ENCODE data around the gene PLXNB3.

PLXNB3 gene

DNA sequence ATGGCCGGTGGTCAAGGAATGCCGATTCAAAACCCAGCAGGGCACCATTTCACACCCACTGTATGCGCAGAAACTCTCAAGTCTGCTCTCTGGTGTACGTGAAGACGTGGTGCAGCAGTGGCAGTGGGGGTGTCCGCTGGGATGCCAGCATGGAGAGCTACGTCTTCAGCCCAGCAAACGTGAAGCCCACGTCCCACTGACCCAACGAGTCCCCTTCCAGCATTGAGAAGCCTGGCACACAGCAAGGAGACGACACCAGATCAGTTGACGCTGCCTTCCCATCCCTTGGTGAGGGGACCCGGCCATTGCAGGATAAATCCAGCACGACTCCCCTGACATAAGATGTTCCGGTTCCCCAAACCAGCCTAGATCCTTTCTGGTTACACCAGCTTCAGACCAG, 2.2 kb upstream of the PLXNB3 start:
- DNase-seq (ENCODE audit: low spot score), result no peak

DNA sequence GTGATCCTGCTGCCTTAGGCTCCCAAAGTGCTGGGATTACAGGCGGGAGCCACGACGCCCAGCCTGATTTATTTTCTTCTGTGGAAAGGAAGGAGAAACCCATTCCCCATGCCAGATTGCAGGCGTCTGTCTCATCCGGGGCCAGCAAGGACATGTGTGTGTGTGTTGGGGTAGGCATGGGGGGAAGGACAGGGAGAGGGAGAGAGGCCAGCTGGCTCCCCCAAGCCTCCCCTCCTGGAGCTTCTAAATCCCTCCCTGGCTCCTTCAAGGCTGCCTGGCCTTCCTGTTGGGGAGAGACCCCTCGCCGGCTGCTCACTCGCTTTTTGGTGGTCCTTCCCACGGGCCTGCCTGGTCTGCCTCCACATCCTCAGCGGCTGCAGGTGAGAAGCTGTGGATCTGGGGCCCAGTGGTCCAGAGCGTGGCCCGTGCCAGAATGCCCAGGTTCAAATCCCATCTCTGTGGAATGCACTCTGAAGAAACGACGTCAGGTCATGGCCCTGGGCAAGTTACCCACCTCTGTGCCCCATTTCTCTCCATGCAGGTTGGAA, 1.3 kb upstream of the PLXNB3 start:
- DNase-seq (ENCODE audit: low spot score), result no peak

DNA sequence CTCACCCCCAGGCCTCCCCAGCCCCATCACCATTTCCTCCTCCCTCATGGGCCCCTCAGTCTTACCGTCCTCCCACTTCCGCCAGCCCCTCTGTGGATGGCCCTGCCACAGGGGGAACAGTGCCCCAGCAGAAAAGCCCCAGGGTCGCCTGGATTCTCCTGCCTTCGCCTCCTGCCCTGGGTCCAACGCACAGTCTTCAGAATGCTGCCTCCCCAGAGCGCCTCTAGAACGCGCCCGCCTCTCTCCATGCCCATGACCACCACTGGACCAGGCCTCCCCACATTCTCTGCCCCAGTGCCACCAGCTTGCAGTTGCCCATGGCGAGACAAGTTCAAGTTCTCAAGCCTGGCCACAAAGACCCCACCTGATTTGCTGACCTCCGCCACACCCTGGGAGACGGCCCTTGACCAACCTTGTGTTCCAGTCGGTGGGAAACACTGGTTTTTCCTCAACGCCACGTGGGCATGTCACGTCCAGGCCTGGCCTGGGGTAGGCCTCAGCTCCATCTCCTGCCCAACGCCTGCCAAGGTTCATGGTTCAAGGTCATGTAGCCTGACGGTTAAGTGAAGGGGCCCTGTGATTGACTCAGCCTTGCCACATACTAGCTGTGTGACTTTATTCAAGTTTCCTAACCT, 634 bp upstream of the PLXNB3 start:
- no peak for DNase-seq (ENCODE audit: low spot score)

DNA sequence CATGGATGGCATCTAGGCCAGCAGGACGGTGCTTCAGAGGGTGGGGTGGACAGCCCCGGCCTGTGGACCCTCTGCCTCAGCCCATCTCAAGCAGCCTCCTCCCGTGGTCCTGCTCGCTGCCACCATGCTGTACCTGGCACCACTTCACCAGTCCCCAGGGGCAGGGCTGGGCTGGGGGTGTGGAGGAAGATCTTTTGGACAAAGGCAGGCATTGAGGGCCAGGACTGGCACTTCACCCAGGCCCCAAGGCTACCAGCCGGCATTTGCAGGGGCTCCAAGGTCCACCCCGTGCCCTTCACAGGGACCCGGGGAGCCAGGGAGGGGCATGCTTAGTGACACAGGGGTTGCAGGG, 713 bp downstream of the PLXNB3 start:
- DNase-seq (ENCODE audit: low spot score), result no peak

DNA sequence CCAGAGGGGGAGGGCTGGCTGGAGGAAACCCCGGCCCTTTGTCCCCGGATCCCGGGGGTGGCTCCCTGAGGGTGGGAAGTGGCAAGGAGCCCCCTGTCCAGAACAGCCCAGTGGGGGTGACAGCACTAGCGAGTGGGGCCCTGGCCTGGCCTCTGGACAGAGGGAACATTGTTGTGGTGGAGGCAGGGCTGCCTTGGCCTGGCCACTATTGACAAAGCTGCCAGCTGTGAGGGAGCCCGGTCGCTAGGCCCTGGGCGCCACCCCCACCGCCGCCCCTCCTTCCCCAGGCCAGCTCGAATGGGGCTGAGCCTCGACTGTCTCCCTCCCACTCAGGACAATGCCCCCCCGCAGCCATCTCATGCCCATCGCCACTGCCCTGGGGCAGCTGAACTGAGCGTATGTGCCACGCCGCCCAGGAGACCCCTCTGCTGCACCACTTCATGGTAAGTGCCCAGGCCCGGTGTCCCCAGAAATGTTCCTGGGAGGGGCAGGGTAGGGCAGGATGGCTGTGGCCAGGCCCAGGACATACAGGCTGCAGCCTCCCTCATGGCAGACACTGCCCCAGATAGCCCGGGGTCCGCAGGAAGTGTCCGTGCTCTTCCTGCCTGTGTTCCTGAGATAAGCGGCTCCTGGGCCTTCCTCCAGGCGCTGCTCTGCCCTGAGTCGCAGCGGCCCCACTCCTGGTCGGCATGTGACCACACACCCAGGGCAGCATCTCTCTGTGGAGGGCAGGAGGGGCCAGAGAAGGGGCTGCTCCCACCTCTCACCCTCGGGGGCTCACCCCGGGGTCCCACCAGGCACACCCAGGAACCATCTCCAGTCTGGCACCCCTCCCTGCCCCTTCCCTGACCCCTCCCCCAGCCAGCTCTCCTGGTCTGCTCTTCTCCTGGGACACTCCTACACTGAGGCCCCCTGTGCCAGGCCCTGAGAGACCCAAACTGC, 1.4 kb downstream of the PLXNB3 start:
- no peak for DNase-seq (ENCODE audit: low spot score)

DNA sequence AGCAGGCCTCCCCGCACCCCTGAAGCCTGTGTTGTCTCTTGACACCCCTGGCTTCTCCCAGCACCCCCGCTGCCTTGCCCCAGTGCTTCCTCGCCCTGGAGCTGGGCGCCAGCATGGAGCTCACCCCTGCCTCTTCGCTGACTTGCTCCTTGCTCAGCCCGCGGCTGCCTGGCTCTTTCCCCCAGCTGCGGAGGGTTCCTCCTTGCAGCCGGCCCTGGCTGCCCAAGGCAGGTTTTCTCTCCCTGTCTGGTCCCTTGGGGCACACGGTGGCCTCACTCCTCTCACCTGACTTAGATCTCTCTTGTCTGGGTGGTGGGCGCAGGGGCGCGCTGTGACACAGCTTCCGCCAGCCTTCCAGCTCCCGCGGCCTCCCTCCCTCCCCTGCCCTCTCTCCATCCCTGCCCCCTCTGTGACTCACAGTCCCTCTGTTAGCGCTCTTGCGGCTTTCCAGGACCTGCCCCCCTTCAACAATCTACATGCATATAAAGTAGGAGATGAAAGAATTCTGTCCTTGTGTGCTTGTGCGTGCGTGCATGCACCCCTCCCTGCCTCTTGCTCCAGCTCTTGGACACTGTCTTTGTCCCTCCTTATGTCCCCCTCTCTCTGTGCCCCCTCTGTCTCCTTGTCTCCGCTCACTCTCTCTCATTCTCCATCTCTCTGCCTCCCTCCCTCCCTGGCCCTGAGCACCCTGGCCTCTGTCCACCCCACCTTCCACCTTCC, 2.2 kb downstream of the PLXNB3 start:
- DNase-seq (ENCODE audit: low spot score), result peak; percentile 13

DNA sequence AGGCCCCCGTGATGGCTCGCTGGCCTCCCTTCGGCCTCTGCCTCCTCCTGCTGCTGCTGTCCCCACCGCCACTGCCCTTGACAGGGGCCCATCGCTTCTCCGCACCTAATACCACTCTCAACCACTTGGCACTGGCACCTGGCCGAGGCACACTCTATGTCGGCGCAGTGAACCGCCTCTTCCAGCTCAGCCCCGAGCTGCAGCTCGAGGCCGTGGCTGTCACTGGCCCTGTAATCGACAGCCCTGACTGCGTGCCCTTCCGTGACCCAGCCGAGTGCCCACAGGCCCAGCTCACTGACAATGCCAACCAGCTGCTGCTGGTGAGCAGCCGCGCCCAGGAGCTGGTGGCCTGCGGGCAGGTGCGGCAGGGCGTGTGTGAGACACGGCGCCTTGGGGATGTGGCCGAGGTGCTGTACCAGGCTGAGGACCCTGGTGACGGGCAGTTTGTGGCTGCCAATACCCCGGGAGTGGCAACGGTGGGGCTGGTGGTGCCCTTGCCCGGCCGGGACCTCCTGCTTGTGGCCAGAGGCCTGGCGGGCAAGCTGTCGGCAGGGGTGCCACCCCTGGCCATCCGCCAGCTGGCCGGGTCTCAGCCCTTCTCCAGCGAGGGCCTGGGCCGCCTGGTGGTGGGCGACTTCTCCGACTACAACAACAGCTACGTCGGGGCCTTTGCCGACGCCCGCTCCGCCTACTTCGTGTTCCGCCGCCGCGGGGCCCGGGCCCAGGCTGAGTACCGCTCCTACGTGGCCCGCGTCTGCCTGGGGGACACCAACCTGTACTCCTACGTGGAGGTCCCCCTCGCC, 3.0 kb downstream of the PLXNB3 start:
- DNase-seq (ENCODE audit: low spot score), result no peak

DNA sequence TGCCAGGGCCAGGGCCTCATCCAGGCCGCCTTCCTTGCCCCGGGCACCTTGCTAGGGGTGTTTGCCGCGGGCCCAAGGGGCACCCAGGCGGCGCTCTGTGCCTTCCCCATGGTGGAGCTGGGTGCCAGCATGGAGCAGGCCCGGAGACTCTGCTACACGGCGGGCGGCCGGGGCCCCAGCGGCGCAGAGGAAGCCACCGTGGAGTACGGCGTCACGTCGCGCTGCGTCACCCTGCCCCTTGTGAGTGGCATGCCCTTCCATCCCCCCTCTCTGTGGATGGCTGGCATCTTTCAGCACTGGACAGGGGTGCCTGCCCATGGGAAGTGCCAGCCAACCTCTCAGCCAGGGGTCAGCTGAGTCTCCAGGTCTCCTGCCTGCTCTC, 3.6 kb downstream of the PLXNB3 start:
- DNase-seq (ENCODE audit: low spot score), result no peak

DNA sequence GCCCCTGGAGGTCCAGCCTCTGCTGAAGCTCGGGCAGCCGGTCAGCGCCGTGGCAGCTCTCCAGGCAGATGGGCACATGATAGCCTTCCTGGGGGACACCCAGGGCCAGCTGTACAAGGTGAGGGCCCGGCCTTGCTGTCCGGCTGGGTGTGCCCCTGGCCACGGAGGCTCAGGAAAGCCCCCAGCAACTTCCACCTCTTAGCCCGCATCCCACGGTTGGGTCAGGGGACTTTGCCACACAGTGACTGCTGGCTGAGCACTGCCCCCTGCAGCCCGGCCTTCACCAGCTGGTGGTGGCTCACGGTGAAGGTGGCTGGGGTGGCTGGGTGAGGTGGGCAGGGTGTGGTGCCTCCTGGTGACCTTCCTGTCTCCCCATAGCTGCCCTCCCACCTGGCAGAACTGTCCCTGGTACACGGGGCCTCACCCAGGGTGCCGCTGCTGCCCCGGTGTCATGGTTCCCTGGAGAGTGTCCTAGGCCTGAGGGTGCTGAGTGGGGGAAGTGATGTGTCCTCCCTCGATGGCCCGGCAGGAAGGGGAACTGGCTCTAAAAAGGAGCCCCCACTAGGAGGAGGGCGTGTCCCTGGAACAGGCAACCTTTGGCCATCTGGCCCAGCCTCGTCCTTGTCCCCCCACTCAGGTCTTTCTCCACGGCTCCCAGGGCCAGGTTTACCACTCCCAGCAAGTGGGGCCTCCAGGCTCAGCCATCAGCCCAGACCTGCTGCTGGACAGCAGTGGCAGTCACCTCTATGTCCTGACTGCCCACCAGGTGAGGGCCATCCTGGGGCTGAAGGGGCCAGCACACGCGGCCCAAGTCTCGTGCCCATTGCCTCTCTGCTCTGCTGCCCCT, 4.5 kb downstream of the PLXNB3 start:
- DNase-seq (ENCODE audit: low spot score), result no peak

DNA sequence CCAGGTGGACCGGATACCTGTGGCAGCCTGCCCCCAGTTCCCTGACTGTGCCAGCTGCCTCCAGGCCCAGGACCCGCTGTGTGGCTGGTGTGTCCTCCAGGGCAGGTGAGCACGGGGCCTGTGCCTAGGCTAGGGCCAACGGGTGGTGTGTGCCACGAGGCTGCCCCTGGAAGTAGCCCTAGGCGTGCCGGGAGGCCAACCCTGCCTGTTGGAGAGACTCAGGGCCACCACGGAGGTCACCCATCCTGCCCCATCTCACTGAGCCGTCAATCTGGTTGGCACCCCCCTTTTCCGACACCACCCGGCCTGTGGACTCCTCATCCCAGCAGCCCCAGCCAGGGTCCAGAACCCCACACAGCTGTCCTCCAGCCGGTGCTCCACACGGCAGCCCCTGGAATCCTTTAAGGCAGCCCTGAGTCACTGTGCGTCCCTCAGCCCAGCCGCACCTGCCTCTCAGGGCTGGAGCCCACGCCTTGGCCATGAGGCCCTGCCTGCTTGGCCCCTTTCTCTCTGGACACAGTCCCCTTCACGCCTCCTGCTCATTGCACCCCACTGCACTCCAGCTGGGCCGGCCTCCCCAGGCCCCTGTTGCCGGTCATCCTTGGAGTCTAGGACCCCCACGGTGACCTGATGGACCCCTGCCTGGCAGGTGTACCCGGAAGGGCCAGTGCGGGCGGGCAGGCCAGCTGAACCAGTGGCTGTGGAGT, 5.3 kb downstream of the PLXNB3 start:
- no peak for DNase-seq (ENCODE audit: low spot score)

DNA sequence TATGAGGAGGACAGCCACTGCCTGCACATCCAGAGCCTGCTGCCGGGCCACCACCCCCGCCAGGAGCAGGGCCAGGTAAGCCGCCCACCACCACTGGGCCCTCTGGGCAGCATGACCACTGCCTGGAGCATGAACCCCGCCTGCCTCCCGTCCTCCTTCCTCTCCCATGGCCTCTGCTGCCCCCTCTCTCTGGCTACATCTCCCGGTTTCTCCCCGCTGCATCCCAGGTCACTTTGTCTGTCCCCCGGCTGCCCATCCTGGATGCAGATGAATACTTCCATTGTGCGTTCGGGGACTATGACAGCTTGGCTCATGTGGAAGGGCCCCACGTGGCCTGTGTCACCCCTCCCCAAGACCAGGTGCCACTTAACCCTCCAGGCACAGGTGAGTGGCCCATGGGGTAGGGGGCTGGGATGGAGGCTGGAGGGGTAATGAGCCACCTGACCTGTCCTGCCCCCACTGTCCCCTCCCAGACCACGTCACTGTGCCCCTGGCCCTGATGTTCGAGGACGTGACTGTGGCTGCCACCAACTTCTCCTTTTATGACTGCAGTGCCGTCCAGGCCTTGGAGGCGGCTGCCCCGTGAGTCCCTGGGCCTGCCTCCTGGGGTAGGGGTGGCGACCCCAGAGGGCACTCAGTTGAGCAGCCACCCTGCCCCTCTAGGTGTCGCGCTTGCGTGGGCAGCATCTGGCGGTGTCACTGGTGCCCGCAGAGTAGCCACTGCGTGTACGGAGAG, 6.0 kb downstream of the PLXNB3 start:
- DNase-seq (ENCODE audit: low spot score), result no peak

DNA sequence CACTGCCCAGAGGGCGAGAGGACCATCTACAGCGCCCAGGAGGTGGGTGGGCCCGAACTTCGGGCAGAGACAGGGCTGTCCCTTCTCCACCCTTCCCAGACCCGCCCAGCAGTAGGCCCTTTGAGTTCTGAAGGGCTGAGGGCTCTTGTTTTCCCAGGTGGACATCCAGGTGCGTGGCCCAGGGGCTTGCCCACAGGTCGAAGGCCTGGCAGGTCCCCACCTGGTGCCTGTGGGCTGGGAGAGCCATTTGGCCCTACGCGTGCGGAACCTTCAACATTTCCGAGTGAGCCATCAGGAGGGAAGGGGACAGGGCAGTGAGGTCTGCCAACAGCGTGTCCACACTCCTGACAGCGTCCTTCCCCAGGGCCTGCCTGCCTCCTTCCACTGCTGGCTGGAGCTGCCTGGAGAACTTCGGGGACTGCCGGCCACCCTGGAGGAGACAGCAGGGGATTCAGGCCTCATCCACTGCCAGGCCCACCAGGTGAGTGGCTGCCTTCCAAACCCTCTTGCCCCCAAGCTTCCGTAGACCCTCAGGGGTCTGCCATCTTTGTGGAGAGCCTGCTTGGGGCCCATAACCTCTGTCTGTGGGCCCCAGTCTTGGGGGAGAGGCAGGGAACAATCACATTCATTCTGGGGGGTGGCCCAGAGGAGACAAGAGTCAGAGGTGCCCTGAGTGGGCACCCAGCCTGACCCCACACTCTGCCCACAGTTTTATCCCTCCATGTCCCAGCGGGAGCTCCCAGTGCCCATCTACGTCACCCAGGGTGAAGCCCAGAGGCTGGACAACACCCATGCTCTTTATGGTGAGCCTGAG, 6.8 kb downstream of the PLXNB3 start:
- no peak for DNase-seq (ENCODE audit: low spot score)

DNA sequence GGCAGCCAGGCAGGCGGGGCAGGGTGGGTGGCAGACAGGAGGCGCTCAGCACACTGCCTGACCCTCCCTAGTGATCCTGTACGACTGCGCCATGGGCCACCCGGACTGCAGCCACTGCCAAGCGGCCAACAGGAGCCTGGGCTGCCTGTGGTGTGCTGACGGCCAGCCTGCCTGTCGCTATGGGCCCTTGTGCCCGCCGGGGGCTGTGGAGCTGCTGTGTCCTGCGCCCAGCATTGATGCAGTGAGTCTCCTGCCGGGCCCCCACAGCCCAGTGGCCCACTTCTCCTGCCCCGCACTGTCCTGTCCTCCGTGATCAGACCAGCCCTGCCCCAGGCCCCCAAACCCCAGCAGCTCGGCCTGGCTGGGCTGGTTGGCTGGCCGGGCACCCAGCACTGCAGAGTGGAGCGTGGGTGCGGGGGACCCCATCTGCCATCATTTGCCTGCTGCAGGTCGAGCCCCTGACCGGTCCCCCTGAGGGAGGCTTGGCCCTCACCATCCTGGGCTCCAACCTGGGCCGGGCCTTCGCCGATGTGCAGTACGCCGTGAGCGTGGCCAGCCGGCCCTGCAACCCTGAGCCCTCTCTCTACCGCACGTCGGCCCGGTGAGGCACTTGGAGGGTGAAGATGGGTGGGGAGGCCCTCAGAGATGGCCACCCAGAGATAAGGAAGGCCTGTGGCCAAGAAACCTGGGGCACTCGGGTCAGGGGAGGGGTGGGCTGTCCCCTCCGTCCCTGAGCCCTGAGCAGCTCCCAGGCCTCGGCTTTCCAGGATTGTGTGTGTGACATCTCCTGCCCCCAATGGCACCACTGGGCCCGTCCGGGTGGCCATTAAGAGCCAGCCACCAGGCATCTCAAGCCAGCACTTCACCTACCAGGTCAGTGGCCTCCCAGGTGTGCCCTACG, 7.6 kb downstream of the PLXNB3 start:
- DNase-seq (ENCODE audit: low spot score), result no peak

DNA sequence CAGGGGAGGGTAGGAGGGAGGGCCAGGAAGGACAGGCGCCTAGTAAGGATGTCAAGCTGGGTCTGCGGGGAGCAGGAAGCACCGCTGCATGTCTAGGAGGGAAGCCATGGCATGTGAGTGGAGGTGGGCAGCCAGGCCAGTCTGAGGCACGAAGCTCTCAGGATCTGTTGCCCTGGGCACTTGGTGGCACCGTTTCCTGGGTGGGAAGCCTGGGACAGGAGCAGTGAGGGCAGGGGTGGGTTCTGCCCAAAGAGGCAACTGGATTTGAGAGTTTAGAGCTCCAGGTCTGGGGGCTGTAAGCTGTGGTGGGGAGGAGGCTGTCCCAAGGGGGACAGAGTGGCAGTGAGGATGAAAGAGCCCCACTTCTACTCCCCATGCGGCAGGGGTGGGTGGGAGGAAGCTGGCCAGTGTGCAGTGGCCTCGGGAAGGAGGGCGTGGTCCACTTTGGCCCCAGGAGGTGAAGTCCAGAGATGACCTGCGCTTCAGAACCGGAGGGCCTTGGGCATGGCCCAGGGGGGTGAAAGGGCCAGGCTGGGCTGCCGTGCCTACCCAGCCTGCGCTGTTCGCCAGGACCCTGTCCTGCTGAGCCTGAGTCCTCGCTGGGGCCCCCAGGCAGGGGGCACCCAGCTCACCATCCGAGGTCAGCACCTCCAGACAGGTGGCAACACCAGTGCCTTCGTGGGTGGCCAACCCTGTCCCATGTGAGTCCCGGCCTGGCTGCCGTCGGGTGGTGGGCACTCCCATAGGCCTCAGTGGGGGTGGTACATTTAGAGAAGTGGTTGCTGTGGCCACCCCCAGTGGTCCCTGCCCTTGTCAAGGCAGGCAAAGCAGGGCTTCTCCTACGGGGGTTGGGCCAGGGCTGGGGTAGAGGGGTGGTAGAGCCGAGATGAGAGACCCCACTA, 8.5 kb downstream of the PLXNB3 start:
- DNase-seq (ENCODE audit: low spot score), result no peak

DNA sequence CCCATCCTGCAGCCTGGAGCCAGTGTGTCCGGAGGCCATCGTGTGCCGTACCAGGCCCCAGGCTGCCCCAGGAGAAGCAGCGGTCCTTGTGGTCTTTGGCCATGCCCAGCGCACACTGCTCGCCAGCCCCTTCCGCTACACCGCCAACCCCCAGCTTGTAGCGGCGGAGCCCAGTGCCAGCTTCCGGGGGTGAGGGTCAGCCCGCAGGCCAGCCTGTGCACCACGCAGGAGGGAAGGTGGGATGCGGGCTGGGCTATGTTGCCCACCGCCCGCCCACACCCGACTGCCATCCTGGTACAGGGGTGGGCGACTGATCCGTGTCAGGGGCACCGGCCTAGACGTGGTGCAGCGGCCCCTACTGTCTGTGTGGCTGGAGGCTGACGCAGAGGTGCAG, 9.2 kb downstream of the PLXNB3 start:
- DNase-seq (ENCODE audit: low spot score), result no peak

DNA sequence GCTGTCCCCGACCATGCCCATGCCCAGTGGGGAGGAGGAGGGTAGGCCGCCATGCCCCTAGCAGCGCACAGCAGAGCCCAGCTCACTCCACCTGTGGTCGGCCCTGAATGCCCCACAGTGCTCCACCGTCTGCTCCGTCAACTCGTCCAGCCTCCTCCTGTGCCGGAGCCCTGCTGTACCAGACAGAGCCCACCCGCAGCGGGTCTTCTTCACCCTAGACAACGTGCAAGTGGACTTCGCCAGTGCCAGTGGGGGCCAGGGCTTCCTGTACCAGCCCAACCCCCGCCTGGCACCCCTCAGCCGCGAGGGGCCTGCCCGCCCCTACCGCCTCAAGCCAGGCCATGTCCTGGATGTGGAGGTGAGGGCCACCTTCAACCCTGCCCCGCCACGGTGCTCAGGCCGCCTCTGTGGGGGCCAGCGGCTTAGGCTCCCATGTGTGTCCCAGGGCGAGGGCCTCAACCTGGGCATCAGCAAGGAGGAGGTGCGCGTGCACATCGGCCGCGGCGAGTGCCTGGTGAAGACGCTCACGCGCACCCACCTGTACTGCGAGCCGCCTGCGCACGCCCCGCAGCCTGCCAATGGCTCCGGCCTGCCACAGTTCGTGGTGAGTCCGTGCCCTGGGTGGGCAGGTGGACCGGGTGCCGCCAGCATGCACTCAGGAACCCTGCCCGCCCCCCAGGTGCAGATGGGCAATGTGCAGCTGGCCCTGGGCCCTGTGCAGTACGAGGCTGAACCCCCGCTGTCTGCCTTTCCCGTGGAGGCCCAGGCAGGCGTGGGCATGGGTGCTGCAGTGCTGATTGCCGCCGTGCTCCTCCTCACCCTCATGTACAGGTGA, 9.9 kb downstream of the PLXNB3 start:
- no peak for DNase-seq (ENCODE audit: low spot score)

Measured in CD4-positive, alpha-beta T cell treated with Interleukin-15 for 4 hours (primary cell).